GM12872 (cell line): ENCODE results near the gene PRKAR1B.
A peak's percentile ranks its signal among the peaks of the same experiment; 100 is the strongest.

Source experiments
- TF ChIP-seq, protein P1 (sequence below): IDR thresholded peaks from 3 replicates; pipeline ENCODE4 v1.5.1; 2011; ENCODE audit warnings: low read depth, mild to moderate bottlenecking, low read length, moderate library complexity; ENCODE audit not compliant: insufficient read depth

PRKAR1B gene

DNA sequence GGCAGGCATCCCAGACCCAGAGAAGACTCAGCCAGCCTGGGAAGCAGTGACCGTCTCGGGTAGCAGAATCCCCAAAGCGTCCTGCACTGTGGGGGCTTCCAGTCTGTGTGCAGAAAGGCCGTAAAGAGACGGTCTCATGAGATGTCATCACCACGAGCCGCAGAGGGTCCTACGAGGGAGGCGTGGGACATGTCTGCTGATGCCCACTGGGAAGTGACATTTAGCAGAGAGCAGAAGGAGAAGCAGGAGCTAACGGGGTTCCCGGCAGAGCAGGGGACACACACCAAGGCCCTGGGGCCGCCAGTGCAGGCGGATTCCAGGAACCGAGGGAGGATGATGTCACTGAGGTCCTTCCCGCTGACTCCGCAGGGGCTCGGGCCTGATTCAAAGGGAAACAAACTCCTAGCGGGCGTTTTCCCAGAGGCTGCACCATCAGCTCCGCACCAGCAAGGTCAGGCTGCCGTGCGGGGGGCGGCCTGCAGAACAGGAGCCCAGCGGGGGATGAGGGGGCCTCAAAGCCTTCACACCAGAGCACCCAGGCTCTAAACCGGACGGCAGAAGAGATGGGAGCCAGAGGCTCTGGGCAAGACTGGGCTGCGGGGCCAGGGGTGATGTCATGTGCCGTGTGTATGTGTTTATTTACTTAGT, 122.1 kb downstream of the PRKAR1B start:
- TF ChIP-seq, protein P1, sequence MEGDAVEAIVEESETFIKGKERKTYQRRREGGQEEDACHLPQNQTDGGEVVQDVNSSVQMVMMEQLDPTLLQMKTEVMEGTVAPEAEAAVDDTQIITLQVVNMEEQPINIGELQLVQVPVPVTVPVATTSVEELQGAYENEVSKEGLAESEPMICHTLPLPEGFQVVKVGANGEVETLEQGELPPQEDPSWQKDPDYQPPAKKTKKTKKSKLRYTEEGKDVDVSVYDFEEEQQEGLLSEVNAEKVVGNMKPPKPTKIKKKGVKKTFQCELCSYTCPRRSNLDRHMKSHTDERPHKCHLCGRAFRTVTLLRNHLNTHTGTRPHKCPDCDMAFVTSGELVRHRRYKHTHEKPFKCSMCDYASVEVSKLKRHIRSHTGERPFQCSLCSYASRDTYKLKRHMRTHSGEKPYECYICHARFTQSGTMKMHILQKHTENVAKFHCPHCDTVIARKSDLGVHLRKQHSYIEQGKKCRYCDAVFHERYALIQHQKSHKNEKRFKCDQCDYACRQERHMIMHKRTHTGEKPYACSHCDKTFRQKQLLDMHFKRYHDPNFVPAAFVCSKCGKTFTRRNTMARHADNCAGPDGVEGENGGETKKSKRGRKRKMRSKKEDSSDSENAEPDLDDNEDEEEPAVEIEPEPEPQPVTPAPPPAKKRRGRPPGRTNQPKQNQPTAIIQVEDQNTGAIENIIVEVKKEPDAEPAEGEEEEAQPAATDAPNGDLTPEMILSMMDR = no peak

DNA sequence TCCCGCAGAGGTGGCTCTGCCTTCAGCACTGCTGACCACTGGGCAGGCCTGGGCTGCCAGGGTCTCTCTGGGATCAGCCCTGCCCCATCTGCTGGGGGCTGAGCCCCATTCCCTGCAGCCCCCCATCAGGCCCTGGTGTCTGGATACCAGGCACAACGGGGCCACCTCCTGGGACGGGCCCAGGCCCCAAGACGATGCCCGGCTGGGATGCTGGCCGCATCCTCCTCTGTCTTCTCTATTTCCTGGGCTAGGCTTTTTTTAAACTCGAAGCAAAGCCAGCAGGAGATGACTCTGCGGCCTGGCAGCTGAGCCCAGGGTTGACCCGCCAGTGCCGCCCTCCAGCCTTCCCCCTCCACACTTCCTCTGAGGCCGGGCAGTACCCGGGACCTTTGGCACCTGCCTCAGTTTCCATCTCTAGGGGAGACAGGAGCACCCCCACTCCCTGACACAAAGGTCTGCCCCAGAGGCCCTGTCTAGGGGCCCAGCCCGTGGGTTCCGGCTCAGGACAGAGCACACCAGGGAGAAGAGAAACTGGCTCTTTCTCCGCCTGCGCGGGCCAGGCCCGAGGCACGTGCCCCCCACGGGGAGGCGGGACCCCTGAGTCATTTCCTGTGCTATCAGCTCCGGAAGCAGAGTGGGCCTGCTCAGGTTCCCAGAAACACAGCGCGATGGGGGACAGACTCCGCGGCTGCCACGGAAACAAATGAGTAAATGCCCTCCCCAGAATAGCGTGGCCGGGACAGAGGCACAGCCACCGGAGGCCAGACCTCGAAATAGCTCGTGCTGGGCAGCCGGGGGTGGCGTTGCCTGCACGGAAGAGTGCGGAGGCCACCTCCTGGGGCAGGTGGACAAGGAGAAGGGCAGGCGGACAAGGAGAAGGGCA, 122.8 kb downstream of the PRKAR1B start:
- TF ChIP-seq, protein P1 = no peak

GRCh38 chr7:603152-603951, 123.7 kb downstream of the PRKAR1B start:
- TF ChIP-seq, protein P1 = no peak

- TF ChIP-seq, protein P1 = 0 out of 3 replicates have a peak, but pooled peaks have one; percentile 5
Observed at GRCh38 chr7:602341-603141, 124.5 kb downstream of the PRKAR1B start.

GRCh38 chr7:601595-602340, 125.3 kb downstream of the PRKAR1B start:
- TF ChIP-seq, protein P1 = no peak

DNA sequence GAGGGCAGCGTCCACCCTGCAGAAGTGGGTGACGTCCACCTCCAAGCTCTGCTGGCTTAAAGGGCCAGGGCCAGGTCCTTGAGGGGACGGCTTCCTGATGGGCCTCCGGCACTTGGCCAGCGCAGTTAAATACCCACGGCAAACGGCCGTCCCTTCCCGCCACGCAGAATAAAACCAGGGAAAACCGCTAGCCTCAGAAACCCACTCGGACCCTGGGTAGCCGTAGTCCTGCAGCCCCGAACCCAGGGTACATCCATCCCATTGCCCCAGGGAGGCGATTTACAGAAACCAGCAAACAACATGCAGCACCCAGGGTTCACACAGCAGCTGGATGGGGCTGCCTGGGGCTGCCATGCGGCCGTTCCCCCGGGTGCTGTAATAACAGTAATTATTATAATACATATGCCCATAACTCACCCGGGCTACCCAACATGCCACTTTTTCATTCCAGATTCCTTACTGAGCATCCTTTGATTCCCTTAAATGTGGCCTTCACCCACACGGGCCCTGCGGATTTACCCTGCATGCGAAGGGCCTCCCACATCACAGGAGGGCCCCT, 126.0 kb downstream of the PRKAR1B start:
- TF ChIP-seq, protein P1 = no peak
